HCT116 (cell line): ENCODE data around the gene RNF111. TPM values are rescaled to one million over a fixed set of nuclear protein-coding genes. Genes with fewer than 3 reads are reported as not detected.
"Not testable (repeated sequence)": the region's sequence is repeated elsewhere in the genome, so short reads cannot be mapped to it uniquely, and the experiment has no call there.

Source experiments
- ATAC-seq: fragments of 200-7000 bp; cut with Tn5 transposase; 2 replicates; pipeline ENCODE4 v1.9.1; 2020; ENCODE audit warnings: mild to moderate bottlenecking, moderate library complexity
- BruUV-seq: library from RNA; stranded (reverse); fragments of 400-500 nt; replicated peaks from 2 replicates; lab custom pipeline; 2021; lab: Mats Ljungman, UMichigan
- CTCF ChIA-PET: fragments of 300-600 bp; sonication (Branson Sonifier 250); formaldehyde crosslinking; loops from one replicate; lab custom pipeline; 2021; ENCODE audit warnings: antibody characterized with exemption; lab: Charles Lee
- POLR2A ChIA-PET: fragments of 300-600, 350-600 bp; sonication (Branson Sonifier 250); formaldehyde crosslinking; loops from one replicate; lab custom pipeline; 2021; ENCODE audit warnings: antibody characterized with exemption; lab: Charles Lee
- RAD21 ChIA-PET, 2 experiments: fragments of 300-600 bp; sonication (Branson Sonifier 250); formaldehyde crosslinking; loops; one replicate each; lab custom pipeline; 2023; ENCODE audit warnings: low total read pairs in 2 of 2; ENCODE audit not compliant: uncharacterized antibody in 2 of 2, unreplicated experiment in 2 of 2, low non-redundant PET in 1 of 2; lab: Charles Lee
- DNase-seq: peaks from one replicate; pipeline ENCODE4 v3.0.0-alpha.2; 2010; ENCODE audit warnings: low read depth, low spot score
- H2AFZ ChIP-seq: fragments of 200-600 bp; shearing (Covaris generic), sonication (generic); 2 replicates; pipeline ENCODE4 v1.6.1; 2017; ENCODE audit warnings: low read depth, mixed run types, mixed read lengths, antibody characterized with exemption, low read length; ENCODE audit not compliant: poor library complexity, severe bottlenecking
- H3K27ac ChIP-seq: 2 replicates; pipeline ENCODE4 v1.5.1; 2012; ENCODE audit warnings: low read depth, low read length
- H3K27me3 ChIP-seq: fragments of 200-600 bp; sonication (generic); 2 replicates; pipeline ENCODE4 v1.6.1; 2016; ENCODE audit warnings: mixed run types, low read length, mixed read lengths; ENCODE audit not compliant: insufficient read depth
- H3K36me3 ChIP-seq, 2 experiments: fragments of 200-500 bp in 1 of 2; fragments of 200-600 bp in 1 of 2; sonication (Bioruptor generic) in 1 of 2; sonication (generic) in 1 of 2; 2 replicates each; pipeline versions ENCODE4 v1.5.1 to v1.6.1; 2014 to 2016; ENCODE audit warnings: low read length in 2 of 2, inconsistent platforms in 1 of 2, mixed read lengths in 1 of 2, mixed run types in 1 of 2; ENCODE audit not compliant: insufficient read depth in 2 of 2, control insufficient read depth in 1 of 2
- H3K4me1 ChIP-seq, 2 experiments: fragments of 200-600 bp in 1 of 2; sonication (generic) in 1 of 2; 2 replicates each; pipeline versions ENCODE4 v1.5.1 to v1.6.1; 2012 to 2017; ENCODE audit warnings: low read length in 2 of 2, inconsistent platforms in 1 of 2, mild to moderate bottlenecking in 1 of 2, mixed read lengths in 1 of 2, mixed run types in 1 of 2, moderate library complexity in 1 of 2; ENCODE audit not compliant: insufficient read depth in 2 of 2, control insufficient read depth in 1 of 2
- H3K4me2 ChIP-seq: fragments of 200-600 bp; sonication (generic); 2 replicates; pipeline ENCODE4 v1.6.1; 2017; ENCODE audit warnings: mixed run types, low read length, mixed read lengths
- H3K4me3 ChIP-seq, 2 experiments: fragments of 200-600 bp in 1 of 2; sonication (generic) in 1 of 2; replicated peaks in 1 of 2; 2 replicates each; pipeline ENCODE4 v1.5.1; 2011 to 2016; ENCODE audit warnings: low read length in 2 of 2, control low read depth in 1 of 2, low read depth in 1 of 2, mild to moderate bottlenecking in 1 of 2, mixed read lengths in 1 of 2, mixed run types in 1 of 2
- H3K79me2 ChIP-seq: fragments of 200-600 bp; sonication (generic); 2 replicates; pipeline ENCODE4 v1.6.1; 2017; ENCODE audit warnings: mild to moderate bottlenecking, mixed run types, low read length, moderate library complexity, mixed read lengths; ENCODE audit not compliant: insufficient read depth
- H3K9ac ChIP-seq: fragments of 200-600 bp; sonication (generic); 2 replicates; pipeline ENCODE4 v1.6.1; 2016; ENCODE audit warnings: low read length, mixed read lengths
- H3K9me2 ChIP-seq: fragments of 200-600 bp; sonication (generic), shearing (Covaris generic); 2 replicates; pipeline ENCODE4 v1.6.1; 2017; ENCODE audit warnings: mixed run types, mild to moderate bottlenecking, moderate library complexity; ENCODE audit not compliant: insufficient read depth
- H3K9me3 ChIP-seq, 2 experiments: fragments of 200-500 bp in 1 of 2; fragments of 200-600 bp in 1 of 2; sonication (Bioruptor generic) in 1 of 2; sonication (generic) in 1 of 2; 2 replicates each; pipeline ENCODE4 v1.6.1; 2014 to 2017; ENCODE audit warnings: low read length in 2 of 2, mixed read lengths in 2 of 2, inconsistent platforms in 1 of 2, low read depth in 1 of 2, mild to moderate bottlenecking in 1 of 2, mixed run types in 1 of 2, moderate library complexity in 1 of 2; ENCODE audit not compliant: control insufficient read depth in 1 of 2, insufficient read depth in 1 of 2
- H4K20me1 ChIP-seq: fragments of 200-600 bp; sonication (generic), shearing (Covaris generic); 2 replicates; pipeline ENCODE4 v1.6.1; 2017; ENCODE audit warnings: mixed run types, mild to moderate bottlenecking, moderate library complexity; ENCODE audit not compliant: insufficient read depth
- CEBPB ChIP-seq: IDR thresholded peaks from 2 replicates; pipeline ENCODE4 v1.6.1; 2012; ENCODE audit warnings: low read depth
- EGR1 ChIP-seq: IDR thresholded peaks from 2 replicates; pipeline ENCODE4 v1.6.1; 2012; ENCODE audit warnings: low read depth
- POLR2AphosphoS5 ChIP-seq: IDR thresholded peaks from 2 replicates; pipeline ENCODE4 v1.6.1; 2011; ENCODE audit warnings: mild to moderate bottlenecking, low read depth, low read length, moderate library complexity
- RAD21 ChIP-seq: IDR thresholded peaks from 2 replicates; pipeline ENCODE4 v1.6.1; 2012; ENCODE audit warnings: low read depth, mild to moderate bottlenecking
- intact Hi-C: fragments of 100-400 bp; cut with micrococcal nuclease; formaldehyde crosslinking; loops from 2 replicates; pipeline ENCODE4 v1.10.0; 2022
- total RNA-seq: library from RNA; stranded (reverse); gene quantifications from one replicate; pipeline ENCODE4 v1.2.1, GENCODE V29; 2021; ENCODE audit not compliant: unreplicated experiment
- TF ChIP-seq, protein P1 (sequence below): IDR thresholded peaks from 2 replicates; pipeline ENCODE4 v1.6.1; 2012
- TF ChIP-seq, protein P2 (sequence below), 3 experiments: fragments of 200-600 bp in 1 of 3; sonication (generic) in 1 of 3; IDR thresholded peaks in 2 of 3; conservative IDR thresholded peaks in 1 of 3; 2 replicates each; pipeline ENCODE4 v1.5.1; 2012 to 2017; ENCODE audit warnings: low read depth in 2 of 3, low read length in 2 of 3, antibody characterized with exemption in 1 of 3, borderline replicate concordance in 1 of 3, control low read depth in 1 of 3, mild to moderate bottlenecking in 1 of 3, mixed read lengths in 1 of 3, mixed run types in 1 of 3, moderate library complexity in 1 of 3; ENCODE audit not compliant: insufficient read depth in 1 of 3

The RNF111 gene
- total RNA-seq, 1 experiment from 2014 or later: 31.5 TPM

DNA sequence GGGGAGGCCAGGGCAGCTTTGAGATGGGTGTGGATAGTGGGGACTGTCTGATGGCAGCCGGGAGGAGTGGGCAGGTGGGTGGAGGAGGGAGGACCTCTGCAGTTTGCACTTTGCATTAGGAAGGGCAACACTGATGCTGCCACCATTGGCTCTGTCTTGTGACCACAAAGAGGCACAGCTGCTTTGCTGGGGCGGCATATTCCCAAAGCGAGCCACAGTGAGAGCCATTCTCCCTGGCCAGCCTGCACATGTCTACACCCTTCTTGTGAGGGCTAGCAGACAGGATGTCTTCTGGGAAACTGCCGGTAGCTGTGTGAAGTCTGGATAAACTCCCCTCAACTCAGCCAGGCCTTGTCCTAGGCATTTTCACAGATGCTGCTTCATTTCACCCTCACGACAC, 155.8 kb downstream of the RNF111 start:
- Histone ChIP-seq H3K27me3 (no peaks in the 10 kb centered on the region), H3K4me1 (peaks cover 0 to 6% of the 10 kb centered on the region in 2 experiments; a peak in 1 of 4 replicates), H3K4me3 (no peak overlapping the region), H3K9me3 (no peaks in the 10 kb centered on the region), H3K27ac (no peak overlapping the region), H3K79me2 (no peaks in the 10 kb centered on the region), H3K4me2 (no peak overlapping the region), H2AFZ (no peak overlapping the region), H3K36me3 (peaks cover 4 to 6% of the 10 kb centered on the region in 2 experiments; a peak in 2 of 4 replicates), H4K20me1 (no peaks in the 10 kb centered on the region), H3K9me2 (no peaks in the 10 kb centered on the region), H3K9ac (no peak overlapping the region)
- TF ChIP-seq CEBPB (no peak), POLR2AphosphoS5 (0 out of 2 replicates have a peak, but pooled peaks have one; percentile 5), EGR1 (no peak)
- TF ChIP-seq, protein P1, sequence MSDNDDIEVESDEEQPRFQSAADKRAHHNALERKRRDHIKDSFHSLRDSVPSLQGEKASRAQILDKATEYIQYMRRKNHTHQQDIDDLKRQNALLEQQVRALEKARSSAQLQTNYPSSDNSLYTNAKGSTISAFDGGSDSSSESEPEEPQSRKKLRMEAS: no peak
- ChIA-PET CTCF (no interaction called here), RAD21 (no interaction called here), POLR2A (no interaction called here)
- DNase-seq (no peak), ATAC-seq (no peak)
- intact Hi-C loops: no loop called here
- no TSS peak for BruUV-seq

GRCh38 chr15:59144594-59144993, 157.1 kb downstream of the RNF111 start:
- intact Hi-C loops, H3K9me2 ChIP-seq, DNase-seq, H3K9ac ChIP-seq, H3K4me3 ChIP-seq, H3K9me3 ChIP-seq, H2AFZ ChIP-seq, H3K36me3 ChIP-seq, H3K27me3 ChIP-seq, RAD21 ChIA-PET, H3K27ac ChIP-seq, CTCF ChIA-PET, POLR2A ChIA-PET, H4K20me1 ChIP-seq, BruUV-seq, H3K79me2 ChIP-seq, H3K4me2 ChIP-seq, H3K4me1 ChIP-seq: not testable (repeated sequence)
- ATAC-seq: peak; percentile 50; the same call in 1 of the 2 replicates
- TF ChIP-seq, protein P2, sequence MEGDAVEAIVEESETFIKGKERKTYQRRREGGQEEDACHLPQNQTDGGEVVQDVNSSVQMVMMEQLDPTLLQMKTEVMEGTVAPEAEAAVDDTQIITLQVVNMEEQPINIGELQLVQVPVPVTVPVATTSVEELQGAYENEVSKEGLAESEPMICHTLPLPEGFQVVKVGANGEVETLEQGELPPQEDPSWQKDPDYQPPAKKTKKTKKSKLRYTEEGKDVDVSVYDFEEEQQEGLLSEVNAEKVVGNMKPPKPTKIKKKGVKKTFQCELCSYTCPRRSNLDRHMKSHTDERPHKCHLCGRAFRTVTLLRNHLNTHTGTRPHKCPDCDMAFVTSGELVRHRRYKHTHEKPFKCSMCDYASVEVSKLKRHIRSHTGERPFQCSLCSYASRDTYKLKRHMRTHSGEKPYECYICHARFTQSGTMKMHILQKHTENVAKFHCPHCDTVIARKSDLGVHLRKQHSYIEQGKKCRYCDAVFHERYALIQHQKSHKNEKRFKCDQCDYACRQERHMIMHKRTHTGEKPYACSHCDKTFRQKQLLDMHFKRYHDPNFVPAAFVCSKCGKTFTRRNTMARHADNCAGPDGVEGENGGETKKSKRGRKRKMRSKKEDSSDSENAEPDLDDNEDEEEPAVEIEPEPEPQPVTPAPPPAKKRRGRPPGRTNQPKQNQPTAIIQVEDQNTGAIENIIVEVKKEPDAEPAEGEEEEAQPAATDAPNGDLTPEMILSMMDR (IDR thresholded peaks at IDR 0.05 in 2 of 3, conservative IDR thresholded peaks at IDR 0.05 in 1 of 3; ENCODE audit: borderline replicate concordance in 1 of 3, insufficient read depth in 1 of 3, low read depth in 2 of 3, low read length in 2 of 3): peak in 2 of 3 experiments; percentile 23 to 24; a peak in 2 of 6 replicates
- peak; percentile 42 for TF ChIP-seq RAD21

Other genes with a start within 250 kb of the RNF111 start
- 158 TPM for gene ADAM10, start 238.0 kb upstream of the RNF111 start, total RNA-seq
- gene MINDY2, start 216.4 kb upstream of the RNF111 start, total RNA-seq: 17.6 TPM
- 88.7 TPM for gene SLTM, start 54.0 kb upstream of the RNF111 start, total RNA-seq
- 88.7 TPM for gene CCNB2, start 117.5 kb downstream of the RNF111 start, total RNA-seq
- not detected for gene LDHAL6B, start 219.2 kb downstream of the RNF111 start, total RNA-seq